Kidney tubule cell (primary cell): Measurements from ENCODE around the gene ETV7.
"Not testable (repeated sequence)": the region's sequence is repeated elsewhere in the genome, so short reads cannot be mapped to it uniquely, and the experiment has no call there.

Experiments used
- DNase-seq: peaks from one replicate; pipeline ENCODE4 v3.0.0-alpha.2; 2018; ENCODE audit warnings: low spot score

ETV7 gene

DNA sequence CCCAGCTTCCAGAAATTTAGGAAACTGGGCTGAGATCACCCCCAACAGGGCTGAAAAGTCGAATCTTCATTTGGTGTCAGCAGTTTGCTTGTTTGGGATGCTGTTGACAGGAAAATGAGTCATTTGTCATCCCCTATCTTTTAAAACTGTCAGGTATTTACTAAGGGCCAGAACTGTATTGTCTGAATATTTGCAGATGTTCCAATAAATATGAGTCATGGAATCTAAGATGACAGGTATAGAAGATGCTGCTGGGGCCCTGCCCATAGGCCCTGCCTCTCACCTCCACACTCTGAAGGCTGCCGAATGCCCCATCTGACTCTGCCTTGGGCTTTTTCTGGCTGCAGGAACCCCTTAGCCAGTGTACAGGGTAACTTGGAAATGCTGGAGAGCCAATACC is 3.9 kb downstream of the ETV7 start:
- no peak for DNase-seq

DNA sequence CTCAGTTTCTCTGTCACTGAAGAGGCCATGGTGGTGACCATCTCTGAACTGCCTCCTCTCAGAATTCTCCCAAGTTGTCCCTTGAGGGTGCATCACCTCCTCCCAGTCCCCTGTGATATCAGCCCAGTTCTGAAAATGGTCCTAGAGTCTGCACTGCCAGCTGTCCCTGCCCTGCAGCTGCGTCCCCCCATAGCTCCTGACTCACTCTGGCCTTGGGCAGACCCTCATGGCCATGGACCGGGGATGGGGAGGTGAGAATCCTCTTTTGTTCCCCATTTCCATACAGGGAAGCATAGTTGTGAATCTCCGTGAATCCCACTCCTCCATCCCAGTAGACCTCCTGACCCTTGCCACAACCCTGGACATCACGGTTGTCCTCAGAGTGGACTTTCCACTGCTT is 4.5 kb downstream of the ETV7 start:
- DNase-seq: no peak

DNA sequence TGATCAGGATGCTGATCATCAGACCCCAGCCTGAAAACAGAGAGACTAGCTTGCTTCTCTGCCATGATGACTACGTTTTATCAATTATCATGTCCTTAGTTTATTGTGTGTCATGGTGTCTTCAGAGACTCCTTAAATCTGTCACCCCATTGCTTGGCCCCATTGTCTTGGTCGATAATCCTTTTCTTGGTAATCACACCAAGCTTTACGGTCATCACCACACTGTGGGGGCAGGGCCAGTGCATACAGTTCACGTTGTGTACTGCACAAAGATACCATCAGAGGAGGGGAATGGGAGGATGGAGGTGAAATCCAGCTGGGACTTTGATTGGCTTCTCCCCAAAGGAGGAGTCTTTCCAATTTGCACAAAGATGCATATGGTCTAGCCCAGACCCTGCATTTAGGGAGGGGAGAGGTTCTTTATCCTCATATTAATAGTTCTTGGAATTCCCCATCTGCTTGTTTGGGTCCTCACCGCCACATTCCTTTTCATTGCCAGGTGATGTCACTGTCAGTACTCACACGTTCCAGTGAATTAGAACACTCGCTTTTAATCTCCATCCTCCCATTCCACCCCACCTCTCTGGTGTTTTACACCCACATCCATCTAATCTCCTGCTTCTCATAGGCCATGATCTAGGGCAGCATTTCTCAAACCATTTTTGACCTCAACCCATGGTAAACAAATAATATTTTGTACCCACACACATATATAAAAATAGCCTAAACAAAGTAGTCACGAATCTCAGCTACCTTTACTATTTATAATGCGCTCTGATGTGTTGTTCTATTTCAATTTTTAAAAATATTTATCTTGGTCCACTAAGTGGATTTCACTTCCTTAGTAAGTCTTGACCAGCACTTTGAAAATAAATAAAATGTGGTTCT is 5.7 kb downstream of the ETV7 start:
- DNase-seq: peak; percentile 50

DNA sequence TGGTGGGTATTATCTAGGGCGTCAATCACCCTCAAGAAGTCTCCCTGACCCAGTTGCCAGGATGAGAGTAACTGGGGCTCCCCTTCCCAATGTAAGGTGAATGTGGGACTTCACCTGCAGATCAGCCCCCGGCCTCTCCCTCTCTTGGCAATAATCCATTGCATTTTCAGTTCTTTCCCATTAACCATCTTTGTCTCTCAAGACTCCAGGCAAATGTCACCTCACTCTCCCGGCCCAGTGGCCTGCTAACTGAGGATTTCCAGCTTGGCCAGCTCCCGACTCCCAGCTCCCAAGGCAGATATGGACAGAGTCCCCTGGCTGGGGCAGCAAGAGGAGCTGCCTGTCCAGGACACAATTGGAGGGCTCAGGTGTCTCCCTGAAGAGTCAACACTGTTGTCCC is 7.3 kb downstream of the ETV7 start:
- no peak for DNase-seq

DNA sequence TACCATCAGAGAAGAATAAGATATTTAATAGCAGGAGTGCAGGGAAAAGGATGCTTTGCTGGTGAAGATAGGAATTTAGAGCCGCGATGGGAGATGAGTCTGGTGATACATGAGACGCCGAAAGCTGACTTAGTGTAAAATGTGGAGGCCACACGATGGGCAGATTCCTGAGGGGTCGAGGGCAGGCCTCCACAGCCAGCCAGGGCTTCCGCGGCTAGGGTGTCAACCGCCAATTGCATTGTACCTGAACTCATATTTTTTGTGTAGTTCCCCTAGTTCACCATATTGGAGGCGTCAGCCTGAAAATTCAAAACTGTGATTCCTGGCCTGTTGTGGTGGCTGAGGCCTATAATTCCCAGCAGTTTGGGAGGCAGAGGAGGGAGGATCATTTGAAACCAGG is 8.5 kb downstream of the ETV7 start:
- DNase-seq: no peak

DNA sequence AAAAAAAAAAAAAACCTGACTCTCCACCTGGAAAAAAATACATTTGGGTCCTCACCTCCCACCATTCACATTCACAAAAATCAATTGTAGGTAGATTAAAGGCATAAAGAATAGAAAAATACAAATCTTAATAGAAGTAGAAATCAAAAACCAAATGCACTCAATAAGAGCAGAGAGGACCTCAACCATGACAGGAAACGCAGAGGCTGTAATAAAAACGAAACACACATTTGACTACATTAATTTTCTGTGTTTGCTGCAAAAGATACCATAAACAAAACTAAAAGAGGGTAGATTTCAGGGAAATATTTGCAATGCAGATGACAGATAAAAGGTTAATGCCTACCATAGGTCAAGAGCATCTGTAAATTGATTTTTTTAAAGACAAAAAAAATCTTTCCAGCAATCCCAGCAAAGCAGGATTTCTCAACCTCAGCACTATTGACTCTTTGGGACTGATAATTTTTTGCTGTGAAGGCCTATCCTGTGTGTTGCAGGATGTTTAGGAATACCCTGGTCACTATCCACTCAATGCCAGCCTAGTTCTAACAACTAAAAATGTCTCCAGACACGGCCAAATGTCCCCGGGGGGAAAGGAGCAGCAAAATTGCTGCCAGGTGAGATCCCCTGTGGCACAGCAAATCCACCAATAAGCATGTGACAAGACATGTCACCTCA is 9.1 kb downstream of the ETV7 start:
- DNase-seq: no peak

DNA sequence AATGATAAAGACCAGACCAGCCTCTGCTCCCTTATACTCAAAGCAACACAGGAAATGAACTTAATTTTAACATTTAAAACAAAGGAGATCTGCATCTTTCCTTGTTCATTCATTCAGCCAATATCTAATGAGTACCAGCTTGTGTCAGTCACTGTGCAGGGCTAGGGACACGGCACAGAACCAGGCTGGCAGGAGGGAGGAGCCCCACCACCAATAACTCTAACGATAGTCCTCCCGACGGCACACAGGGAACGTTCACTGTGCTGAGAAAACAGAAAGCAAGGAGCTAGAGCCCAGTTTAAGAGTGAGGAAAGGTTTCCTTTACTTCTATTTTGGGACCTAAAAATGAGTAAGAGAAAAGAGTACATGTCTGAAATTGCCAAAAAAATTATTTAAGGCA is 9.9 kb downstream of the ETV7 start:
- no peak for DNase-seq

DNA sequence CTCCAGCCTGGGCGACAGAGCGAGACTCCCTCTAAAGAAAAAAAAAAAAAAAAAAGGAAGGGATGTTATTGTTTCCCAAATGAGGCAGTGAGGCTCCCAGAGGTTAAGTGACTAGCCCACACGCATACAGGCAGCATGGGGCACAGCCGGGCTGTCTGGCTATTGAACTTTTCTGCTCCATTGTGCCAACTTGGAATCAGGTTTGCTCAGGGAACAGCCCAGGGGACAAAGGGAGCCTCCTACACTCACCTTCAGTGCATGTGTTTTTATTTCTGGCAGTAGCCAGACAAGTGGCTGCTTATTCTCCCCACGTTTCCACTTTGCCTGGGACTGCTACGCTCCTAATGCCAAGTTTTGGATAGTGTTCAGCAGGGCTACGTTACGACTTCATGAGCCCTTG is 10.7 kb downstream of the ETV7 start:
- DNase-seq: no peak

DNA sequence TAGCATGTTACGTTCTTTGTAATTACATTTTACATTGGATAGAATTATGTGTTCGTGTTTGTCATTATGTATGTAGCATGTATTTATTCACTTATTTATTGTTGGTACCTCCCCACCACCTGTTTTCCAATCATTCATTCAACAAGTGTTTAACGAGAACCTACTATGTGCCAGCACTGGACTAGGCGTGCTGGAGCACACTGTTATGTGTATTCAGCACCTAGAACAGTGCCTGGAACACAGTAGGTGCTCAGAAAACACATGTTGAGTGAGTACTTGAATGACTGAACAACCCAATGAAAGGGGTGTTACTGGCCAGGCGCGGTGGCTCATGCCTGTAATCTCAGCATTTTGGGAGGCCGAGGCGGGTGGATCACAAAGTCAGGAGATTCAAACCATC is 11.3 kb downstream of the ETV7 start:
- DNase-seq: no peak

DNA sequence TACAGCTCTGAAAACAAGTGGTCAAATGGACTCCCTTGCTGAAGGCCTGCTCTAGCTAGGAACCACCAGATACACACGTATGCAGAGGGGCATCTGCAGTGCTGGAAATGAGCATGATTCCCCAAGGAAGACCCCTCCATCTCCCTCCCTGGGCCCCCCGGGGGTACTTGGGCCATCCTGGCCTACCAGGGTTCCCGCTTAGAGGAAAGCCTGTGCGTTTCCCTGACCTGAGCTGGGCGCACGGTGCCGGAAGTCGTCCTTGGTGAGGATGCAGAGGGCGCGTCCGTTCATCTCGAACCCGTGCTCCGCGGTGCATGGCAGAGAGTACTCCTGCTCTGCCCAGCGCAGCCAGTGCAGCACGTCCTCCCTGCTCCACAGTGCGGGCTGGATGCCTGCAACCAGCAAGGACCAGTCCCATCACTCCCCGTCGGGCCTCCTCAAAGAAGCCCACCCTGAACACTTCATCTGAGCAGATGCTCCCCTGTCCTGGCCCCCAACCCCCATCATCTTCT is 11.8 kb downstream of the ETV7 start:
- DNase-seq: no peak

DNA sequence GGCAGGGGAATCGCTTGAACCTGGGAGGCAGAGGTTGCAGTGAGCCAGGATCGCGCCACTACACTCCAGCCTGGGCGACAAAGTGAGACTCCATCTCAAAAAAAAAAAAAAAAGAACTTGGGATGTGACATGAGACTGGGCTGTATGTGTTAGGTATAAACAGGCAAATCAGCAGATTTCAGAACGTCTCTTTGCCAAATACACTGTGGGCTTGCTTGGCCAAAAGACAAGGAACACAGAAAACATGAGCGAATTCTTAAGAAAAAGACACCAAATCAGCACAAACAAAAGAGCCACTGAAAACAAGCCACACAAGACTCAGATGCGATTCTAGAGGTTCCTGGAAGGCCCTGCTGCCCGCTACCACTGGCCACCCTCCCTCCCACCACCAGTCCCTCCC is 12.5 kb downstream of the ETV7 start:
- DNase-seq: no peak

DNA sequence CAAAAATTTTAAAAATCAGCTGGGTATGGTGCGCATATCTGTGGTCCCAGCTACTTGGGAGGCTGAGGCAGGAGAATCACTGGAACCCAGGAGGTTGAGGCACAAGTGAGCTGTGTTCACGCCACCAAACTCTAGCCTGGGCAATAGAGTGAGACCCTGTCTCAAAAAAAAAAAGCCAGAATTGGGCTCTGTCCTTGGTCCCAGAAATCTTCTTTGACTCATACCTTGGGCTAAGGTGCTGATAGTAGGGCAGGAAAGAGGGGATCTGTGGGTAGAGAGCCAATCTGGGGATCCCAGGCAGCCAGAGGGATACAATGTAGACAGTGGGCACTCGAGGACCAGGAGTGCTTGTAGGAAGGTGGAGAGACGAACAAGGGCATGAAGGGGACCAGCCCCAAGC is 13.3 kb downstream of the ETV7 start:
- no peak for DNase-seq

DNA sequence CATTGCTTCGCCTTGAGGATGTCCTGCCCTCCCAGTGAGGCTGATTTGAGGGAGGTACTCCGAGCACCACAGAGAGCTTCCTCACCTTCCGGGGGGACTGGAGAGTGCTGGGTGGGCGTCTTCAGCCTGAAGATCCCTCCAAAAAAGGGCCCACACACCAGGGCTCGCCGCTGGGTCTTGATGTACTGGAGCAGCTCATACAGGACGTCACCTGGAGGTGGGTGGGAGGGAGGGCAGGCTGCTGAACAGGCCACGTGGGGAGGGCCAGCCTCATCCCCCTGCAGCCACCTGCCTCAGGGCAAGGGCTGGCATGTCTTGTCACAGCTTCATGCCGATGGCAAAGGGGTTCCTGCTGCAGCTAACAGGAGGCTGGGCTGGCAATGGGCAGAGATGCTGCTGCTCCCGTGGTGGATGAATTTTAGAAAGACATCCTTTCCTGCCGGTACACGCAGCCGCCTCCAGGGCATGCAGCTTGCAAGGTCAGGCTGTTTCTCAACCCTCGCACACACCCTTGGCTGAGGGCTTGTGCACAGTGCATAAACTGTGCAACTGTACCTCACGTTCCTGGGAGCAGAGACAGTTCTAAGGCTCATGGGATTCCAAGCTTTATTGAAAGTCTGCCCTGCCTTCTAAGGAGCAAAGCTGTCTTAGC is 14.0 kb downstream of the ETV7 start:
- no peak for DNase-seq

DNA sequence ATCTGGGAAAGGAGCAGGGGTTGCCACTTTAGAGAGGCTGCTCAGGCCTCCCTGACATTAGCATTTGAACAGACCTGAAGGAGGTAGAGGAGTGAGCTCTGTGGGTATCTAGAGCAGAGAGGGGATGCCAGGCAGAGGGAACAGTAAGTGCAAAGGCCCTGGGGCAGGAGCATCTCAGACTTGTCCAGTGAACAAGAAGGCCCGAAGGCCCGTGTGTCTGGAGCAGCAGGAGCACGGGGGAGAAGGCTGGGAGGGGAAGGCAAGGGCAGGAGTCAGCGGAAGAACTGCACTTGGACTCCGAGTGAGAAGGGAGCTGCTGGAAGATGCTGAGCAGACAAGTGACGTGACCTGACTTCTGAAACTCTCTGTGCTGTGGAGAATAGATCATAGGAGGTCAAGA is 15.4 kb downstream of the ETV7 start:
- DNase-seq: no peak

DNA sequence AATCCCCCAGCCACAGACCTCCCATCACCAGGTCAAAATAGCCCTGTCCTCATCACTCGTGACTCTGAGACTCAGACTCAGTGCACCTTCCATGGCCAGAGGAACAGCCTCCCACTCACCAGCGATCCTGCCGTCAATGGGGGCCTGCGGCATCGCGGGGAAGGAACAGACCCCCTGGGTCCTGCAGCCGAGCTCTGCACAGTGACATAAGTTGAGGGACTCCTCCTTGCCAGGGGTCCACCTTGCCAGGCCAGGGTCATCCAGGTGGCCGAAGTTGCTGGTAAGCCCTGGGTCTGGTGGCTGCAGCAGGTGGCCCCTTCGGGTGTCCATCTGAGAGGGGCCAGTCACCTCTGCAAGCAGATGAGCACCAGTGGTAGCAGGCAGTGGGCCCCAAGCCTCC is 16.3 kb downstream of the ETV7 start:
- no peak for DNase-seq

DNA sequence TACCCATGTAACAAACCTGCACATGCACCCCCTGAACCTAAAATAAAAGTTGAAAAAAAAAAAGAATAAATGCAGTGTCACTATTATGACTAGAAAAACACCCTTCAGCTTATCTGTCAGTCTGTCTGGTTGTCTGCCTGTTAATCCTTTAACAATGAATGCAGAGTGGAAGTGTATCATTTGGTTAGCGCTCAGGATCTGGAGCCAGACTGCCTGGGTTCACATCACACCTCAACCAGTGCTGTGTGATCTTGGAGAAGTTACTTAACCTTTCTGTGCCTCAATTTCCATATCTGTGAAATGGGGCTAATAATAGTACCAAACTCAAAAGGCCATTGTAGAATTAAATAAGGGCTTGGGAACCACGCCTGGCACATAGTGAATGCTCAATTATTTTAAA is 16.8 kb downstream of the ETV7 start:
- no peak for DNase-seq

DNA sequence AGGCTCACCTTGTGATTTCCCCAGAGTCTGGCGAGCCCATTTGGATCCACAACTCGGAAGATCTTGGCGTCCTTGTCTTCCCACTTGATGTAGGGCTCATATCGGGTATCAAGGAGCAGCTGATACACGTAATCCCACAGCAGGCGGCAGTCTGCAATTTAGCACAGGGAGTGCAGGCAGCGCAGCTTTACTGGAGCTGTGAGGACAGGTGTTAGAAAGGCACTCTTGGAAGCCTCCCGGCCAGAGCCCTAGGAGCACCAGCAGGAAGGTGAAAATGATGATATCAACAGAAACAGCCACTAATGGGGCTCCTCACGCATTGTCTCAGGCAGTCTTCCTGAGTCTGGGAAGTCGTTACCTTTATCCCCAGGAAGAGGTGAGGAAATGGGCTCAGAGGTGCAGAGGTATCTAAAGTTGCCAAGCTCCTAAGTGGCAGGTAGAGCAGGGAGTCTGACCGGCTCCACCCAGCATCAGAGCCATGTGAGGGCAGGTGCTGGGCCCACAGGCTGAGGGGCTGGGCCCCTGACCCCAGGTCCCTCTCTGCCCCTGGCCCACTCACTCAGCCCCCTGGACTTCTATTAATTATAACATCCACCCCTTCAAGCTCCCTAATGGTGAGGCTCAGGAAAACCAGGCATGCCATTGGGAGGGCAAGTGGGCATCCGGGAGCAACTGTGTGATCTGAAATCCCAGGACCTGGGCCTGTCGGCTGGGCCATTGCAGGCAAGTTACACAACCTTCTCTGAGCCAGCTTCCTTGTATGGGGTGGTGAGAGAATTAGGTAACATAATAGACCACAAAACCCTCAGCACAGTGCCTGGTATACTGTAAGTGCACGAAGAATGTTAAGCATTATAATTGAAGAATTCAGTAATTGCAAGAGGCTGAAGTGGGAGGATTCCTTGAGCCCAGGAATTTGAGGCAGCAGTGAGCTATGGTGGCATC is 18.3 kb downstream of the ETV7 start:
- DNase-seq: peak; percentile 83

DNA sequence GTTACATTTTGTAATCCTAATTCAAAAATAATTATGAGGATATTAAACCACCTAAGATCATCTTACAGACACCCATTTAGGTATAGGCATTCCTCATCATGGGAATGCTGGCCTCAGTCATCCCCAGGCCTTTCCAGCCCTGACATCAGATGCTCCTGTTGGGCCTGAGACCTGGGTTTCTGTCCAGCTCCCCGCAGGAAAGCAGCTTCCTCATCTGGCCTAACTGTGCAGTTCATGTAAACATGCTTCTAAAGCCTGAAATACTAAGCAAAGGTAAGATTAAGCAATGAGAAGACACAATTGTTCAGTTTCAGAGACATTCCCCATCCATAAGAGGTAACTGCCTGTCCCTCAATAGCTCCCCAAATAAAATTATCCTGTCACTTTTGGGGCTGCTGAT is 19.0 kb downstream of the ETV7 start:
- no peak for DNase-seq

DNA sequence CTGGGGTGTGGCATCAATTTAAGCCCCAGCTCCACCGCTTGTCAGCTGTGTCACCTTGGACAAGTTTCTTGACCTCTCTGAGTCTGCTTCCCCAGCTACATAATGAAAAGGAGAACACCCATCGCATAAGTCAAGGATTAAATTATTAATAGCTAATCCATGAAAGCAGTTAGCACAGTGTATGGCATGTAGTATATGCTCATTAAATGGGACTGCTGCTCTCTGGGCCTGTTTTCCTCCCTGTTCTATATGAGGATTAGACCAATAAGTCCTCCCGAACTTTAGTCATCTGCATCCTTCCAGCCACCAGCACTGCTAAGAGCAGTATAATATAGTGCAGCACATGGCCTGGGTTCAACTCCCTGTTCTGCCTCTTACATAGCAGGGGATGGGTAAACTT is 19.7 kb downstream of the ETV7 start:
- no peak for DNase-seq

DNA sequence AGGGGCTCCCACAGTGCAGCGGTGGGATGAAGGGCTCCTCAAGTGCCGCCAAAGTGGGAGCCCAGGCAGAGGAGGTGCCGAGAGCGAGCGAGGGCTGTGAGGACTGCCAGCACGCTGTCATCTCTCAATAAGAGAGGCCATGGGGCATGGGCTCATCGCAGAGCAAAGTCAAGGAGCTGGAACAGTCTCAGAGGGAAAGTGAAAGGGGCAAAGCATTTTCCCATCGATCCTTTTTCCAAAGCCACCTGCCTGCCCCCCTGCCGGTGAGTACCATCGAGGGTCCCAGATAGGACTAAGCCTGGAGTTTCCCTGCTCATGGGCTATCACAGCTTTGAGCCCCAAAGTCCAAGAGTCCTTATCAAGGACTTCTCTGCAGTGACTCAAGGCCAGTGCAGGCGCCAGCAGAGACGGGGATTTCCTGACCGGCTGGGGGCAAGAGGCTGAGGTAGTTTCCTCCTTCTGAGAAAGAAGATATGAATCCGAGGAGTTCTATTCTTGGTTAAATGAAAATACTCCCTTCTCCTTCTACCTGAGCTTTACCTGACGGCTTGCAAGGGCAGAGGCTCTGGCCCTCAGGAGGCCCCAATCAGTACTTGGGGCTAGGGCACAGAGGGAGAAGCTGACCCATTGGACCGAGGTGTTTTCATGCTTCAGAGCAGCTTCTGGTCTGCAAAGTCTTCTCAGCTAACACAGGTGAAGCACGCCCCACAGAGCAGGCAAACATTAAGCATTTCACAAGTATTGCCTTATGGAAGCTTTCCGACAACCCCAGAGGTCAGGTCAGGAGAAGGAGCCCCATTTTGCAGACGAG is 22.6 kb downstream of the ETV7 start:
- peak; percentile 71 for DNase-seq

DNA sequence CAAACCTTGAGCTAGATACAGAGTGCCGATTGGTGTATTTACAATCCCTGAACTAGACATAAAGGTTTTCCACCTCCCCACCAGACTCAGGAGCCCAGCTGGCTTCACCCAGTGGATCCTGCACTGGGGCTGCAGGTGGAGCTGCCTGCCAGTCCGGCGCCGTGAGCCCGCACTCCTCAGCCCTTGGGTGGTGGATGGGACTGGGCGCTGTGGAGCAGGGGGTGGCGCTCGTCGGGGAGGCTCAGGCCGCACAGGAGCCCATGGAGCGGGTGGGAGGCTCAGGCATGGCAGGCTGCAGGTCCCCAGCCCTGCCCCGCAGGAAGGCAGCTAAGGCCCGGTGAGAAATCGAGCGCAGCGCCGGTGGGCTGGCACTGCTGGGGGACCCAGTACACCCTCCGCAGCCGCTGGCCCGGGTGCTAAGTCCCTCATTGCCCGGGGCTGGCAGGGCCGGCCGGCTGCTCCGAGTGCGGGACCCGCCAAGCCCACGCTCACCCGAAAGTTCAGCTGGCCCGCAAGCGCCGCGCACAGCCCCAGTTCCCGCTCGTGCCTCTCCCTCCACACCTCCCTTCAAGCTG is 23.3 kb downstream of the ETV7 start:
- not testable (repeated sequence) for DNase-seq
